Keratinocyte (primary cell): ENCODE data around the gene MTA3. TPM values are rescaled to one million over a fixed set of nuclear protein-coding genes. Genes with fewer than 3 reads are reported as not detected.

Source experiments
- DNase-seq: peaks from one replicate; pipeline ENCODE4 v3.0.0-alpha.2; 2011; ENCODE audit warnings: low read depth, missing footprints, low spot score
- FAIRE-seq: peaks from 2 replicates; lab custom pipeline; 2011; peaks lifted over from hg19 to GRCh38; lab: Jason Lieb, UNC
- H2AFZ ChIP-seq: 2 replicates; pipeline ENCODE4 v1.6.0; 2012; ENCODE audit warnings: low read length, control low read depth, inconsistent platforms; ENCODE audit not compliant: control insufficient read depth
- H3K27ac ChIP-seq: 2 replicates; pipeline ENCODE4 v1.5.1; 2011; ENCODE audit warnings: low read length; ENCODE audit not compliant: control insufficient read depth, insufficient read depth
- H3K27me3 ChIP-seq: 3 replicates; pipeline ENCODE4 v1.6.0; 2011; ENCODE audit warnings: low read length; ENCODE audit not compliant: control insufficient read depth, insufficient read depth; ENCODE audit errors: extremely low read depth
- H3K36me3 ChIP-seq, 2 experiments: 2 replicates in 1 of 2; 3 replicates in 1 of 2; pipeline ENCODE4 v1.5.1; 2011; ENCODE audit warnings: low read length in 2 of 2, mild to moderate bottlenecking in 1 of 2; ENCODE audit not compliant: control insufficient read depth in 2 of 2, insufficient read depth in 2 of 2; ENCODE audit errors: extremely low read depth in 1 of 2
- H3K4me1 ChIP-seq: 3 replicates; pipeline ENCODE4 v1.5.1; 2011; ENCODE audit warnings: low read length; ENCODE audit not compliant: control insufficient read depth, insufficient read depth; ENCODE audit errors: extremely low read depth
- H3K4me2 ChIP-seq: 3 replicates; pipeline ENCODE4 v1.6.0; 2011; ENCODE audit warnings: low read depth, low read length; ENCODE audit not compliant: control insufficient read depth, insufficient read depth; ENCODE audit errors: extremely low read depth
- H3K4me3 ChIP-seq, 3 experiments: fragments of 200-600 bp in 1 of 3; sonication (generic) in 1 of 3; 2 replicates in 2 of 3; 3 replicates in 1 of 3; pipeline ENCODE4 v1.5.1; 2011 to 2016; ENCODE audit warnings: low read length in 3 of 3, mild to moderate bottlenecking in 3 of 3, control low read depth in 2 of 3, inconsistent platforms in 1 of 3, low read depth in 1 of 3, mixed read lengths in 1 of 3, mixed run types in 1 of 3, moderate library complexity in 1 of 3; ENCODE audit not compliant: control insufficient read depth in 2 of 3, insufficient read depth in 2 of 3; ENCODE audit errors: extremely low read depth in 1 of 3
- H3K79me2 ChIP-seq: 2 replicates; pipeline ENCODE4 v1.6.0; 2012; ENCODE audit warnings: low read length; ENCODE audit not compliant: control insufficient read depth, insufficient read depth
- H3K9ac ChIP-seq: 3 replicates; pipeline ENCODE4 v1.6.0; 2011; ENCODE audit warnings: low read length; ENCODE audit not compliant: control insufficient read depth, insufficient read depth; ENCODE audit errors: extremely low read depth
- H3K9me1 ChIP-seq: 3 replicates; pipeline ENCODE4 v1.6.0; 2011; ENCODE audit warnings: low read length; ENCODE audit not compliant: control insufficient read depth, insufficient read depth; ENCODE audit errors: extremely low read depth
- H3K9me3 ChIP-seq: 2 replicates; pipeline ENCODE4 v1.5.1; 2012; ENCODE audit warnings: low read depth, low read length; ENCODE audit not compliant: control insufficient read depth
- H4K20me1 ChIP-seq: 3 replicates; pipeline ENCODE4 v1.6.0; 2011; ENCODE audit warnings: low read length; ENCODE audit not compliant: control insufficient read depth, insufficient read depth; ENCODE audit errors: extremely low read depth
- CTCF ChIP-seq, 3 experiments: IDR thresholded peaks in 1 of 3; conservative IDR thresholded peaks in 1 of 3; optimal IDR thresholded peaks in 1 of 3; 2 replicates in 2 of 3; 3 replicates in 1 of 3; pipeline versions ENCODE3 to v1.5.1; 2011; ENCODE audit warnings: low read length in 3 of 3, mild to moderate bottlenecking in 3 of 3, moderate library complexity in 2 of 3, control low read depth in 1 of 3, inconsistent platforms in 1 of 3; ENCODE audit not compliant: insufficient read depth in 2 of 3; ENCODE audit errors: extremely low read depth in 1 of 3
- EZH2 ChIP-seq: IDR thresholded peaks from one replicate; pipeline ENCODE4 v1.6.1; 2012; ENCODE audit warnings: inconsistent platforms, mild to moderate bottlenecking, low read length, moderate library complexity
- dilution Hi-C: fragments of 300-500 bp; cut with MboI; formaldehyde crosslinking; loops from one replicate; pipeline ENCODE4 v1.7.0; 2020; ENCODE audit warnings: low sequenced_read_pairs; ENCODE audit not compliant: extremely low pct_ligation_motif_present
- polyA plus RNA-seq, 5 experiments: library from polyadenylated mRNA; depleted of rRNA in 3 of 5; stranded (reverse) in 3 of 5; stranded (forward) in 1 of 5; unstranded in 1 of 5; fragments of >200 nt; gene quantifications; 1 replicate in 1 of 5; 2 replicates in 3 of 5; 3 replicates in 1 of 5; pipeline versions ENCODE4 v1.2.1 to v1.2.3, GENCODE V29; 2011 to 2012; ENCODE audit warnings: missing spikeins in 2 of 5, low read depth in 1 of 5, low replicate concordance in 1 of 5

MTA3 gene
- polyA plus RNA-seq, 1 donor (not counting 4 experiments of a cell fraction or from before 2014, with no cell fraction given) = 34.3 TPM

GRCh38 chr2:42560899-42561298, 7.5 kb upstream of the MTA3 start:
- dilution Hi-C loops = no loop called here

GRCh38 chr2:42562474-42563144, 5.8 kb upstream of the MTA3 start:
- DNase-seq = no peak
- Histone ChIP-seq H3K27me3 (no peaks in the 10 kb centered on the region), H3K79me2 (no peaks in the 10 kb centered on the region), H3K4me2 (no peak overlapping the region), H3K9ac (no peak overlapping the region), H3K27ac (no peak overlapping the region), H3K36me3 (no peaks in the 10 kb centered on the region), H3K4me1 (peaks cover 11% of the 10 kb centered on the region), H2AFZ (no peak overlapping the region), H3K9me1 (no peaks in the 10 kb centered on the region), H3K9me3 (no peaks in the 10 kb centered on the region), H4K20me1 (no peaks in the 10 kb centered on the region), H3K4me3 (no peak overlapping the region)
- no peak for FAIRE-seq
- dilution Hi-C loops = no loop called here
- TF ChIP-seq EZH2 = no peak
- TF ChIP-seq CTCF (optimal IDR thresholded peaks at IDR 0.05 in 1 of 3, IDR thresholded peaks at IDR 0.05 in 1 of 3, conservative IDR thresholded peaks at IDR 0.05 in 1 of 3; ENCODE audit: extremely low read depth in 1 of 3, insufficient read depth in 2 of 3, low read length in 3 of 3) = no peak

More at GRCh38 chr2:42560899-42561298, 7.5 kb upstream of the MTA3 start:
- no peak overlapping the region for H3K4me2 ChIP-seq
- H3K79me2 ChIP-seq = no peaks in the 10 kb centered on the region
- FAIRE-seq = no peak
- no peaks in the 10 kb centered on the region for H3K36me3 ChIP-seq
- no peak overlapping the region for H2AFZ ChIP-seq
- no peak for DNase-seq
- H3K4me1 ChIP-seq = peaks cover 7% of the 10 kb centered on the region
- TF ChIP-seq CTCF (optimal IDR thresholded peaks at IDR 0.05 in 1 of 3, IDR thresholded peaks at IDR 0.05 in 1 of 3, conservative IDR thresholded peaks at IDR 0.05 in 1 of 3; ENCODE audit: extremely low read depth in 1 of 3, insufficient read depth in 2 of 3, low read length in 3 of 3) (no peak), EZH2 (no peak)
- no peak overlapping the region for H3K27ac ChIP-seq
- H3K9me3 ChIP-seq = no peaks in the 10 kb centered on the region
- no peaks in the 10 kb centered on the region for H3K9me1 ChIP-seq
- H3K9ac ChIP-seq = no peak overlapping the region
- H4K20me1 ChIP-seq = no peaks in the 10 kb centered on the region
- H3K27me3 ChIP-seq = no peaks in the 10 kb centered on the region
- no peak overlapping the region for H3K4me3 ChIP-seq
